Activated CD4-positive, alpha-beta T cell treated with anti-CD3 and anti-CD28 coated beads for 4 hours (primary cell): ENCODE data around the gene NT5DC3.
"Not testable (repeated sequence)": the region's sequence is repeated elsewhere in the genome, so short reads cannot be mapped to it uniquely, and the experiment has no call there.

Experiments used
- DNase-seq, 2 donors: peaks; one replicate each; pipeline ENCODE4 v3.0.0-alpha.2; 2020

NT5DC3 gene

GRCh38 chr12:103855036-103855712, 14.1 kb upstream of the NT5DC3 start:
- DNase-seq: no peak

- no peak for DNase-seq
Measured at GRCh38 chr12:103854372-103854973, 13.4 kb upstream of the NT5DC3 start.

GRCh38 chr12:103852498-103852997, 11.5 kb upstream of the NT5DC3 start:
- DNase-seq: no peak

- no peak for DNase-seq
Measured at GRCh38 chr12:103851127-103851526, 10.1 kb upstream of the NT5DC3 start.

- no peak for DNase-seq
Measured at GRCh38 chr12:103850429-103850828, 9.4 kb upstream of the NT5DC3 start.

- no peak for DNase-seq
Measured at GRCh38 chr12:103848917-103849491, 8.0 kb upstream of the NT5DC3 start.

- DNase-seq: no peak
Measured at GRCh38 chr12:103848143-103848542, 7.1 kb upstream of the NT5DC3 start.

- DNase-seq: no peak
Measured at GRCh38 chr12:103846415-103846814, 5.4 kb upstream of the NT5DC3 start.

- no peak for DNase-seq
Measured at GRCh38 chr12:103844305-103844704, 3.3 kb upstream of the NT5DC3 start.

GRCh38 chr12:103841690-103842584, 903 bp upstream of the NT5DC3 start:
- DNase-seq: peak; percentile 9 to 18

GRCh38 chr12:103840462-103840875, 565 bp downstream of the NT5DC3 start:
- peak; percentile 47 to 50 for DNase-seq

- no peak for DNase-seq
Measured at GRCh38 chr12:103839609-103840461, 1.2 kb downstream of the NT5DC3 start.

GRCh38 chr12:103839103-103839502, 1.9 kb downstream of the NT5DC3 start:
- DNase-seq: no peak

- no peak for DNase-seq
Measured at GRCh38 chr12:103838254-103838914, 2.6 kb downstream of the NT5DC3 start.

GRCh38 chr12:103836345-103836744, 4.7 kb downstream of the NT5DC3 start:
- DNase-seq: no peak

- not testable (repeated sequence) for DNase-seq
Measured at GRCh38 chr12:103835747-103836335, 5.2 kb downstream of the NT5DC3 start.

- no peak for DNase-seq
Measured at GRCh38 chr12:103834942-103835341, 6.1 kb downstream of the NT5DC3 start.

- no peak for DNase-seq
Measured at GRCh38 chr12:103833891-103834290, 7.1 kb downstream of the NT5DC3 start.

GRCh38 chr12:103833095-103833775, 7.8 kb downstream of the NT5DC3 start:
- DNase-seq: no peak
